ENCODE results near the gene LDLRAD2. TPM values are rescaled to one million over a fixed set of nuclear protein-coding genes. Genes with fewer than 3 reads are reported as not detected.

The LDLRAD2 gene
- total RNA-seq, 4 donors from 2014 or later, result not detected

- DNase-seq, result no peak
- H3K36me3 ChIP-seq, result peaks cover 0 to 84% of the 10 kb centered on the region in 2 donors
- in situ Hi-C loops (cut with MboI; ENCODE audit: low sequenced_read_pairs in 4 of 4) (no loop called here), intact Hi-C loops (cut with DNase I; ENCODE audit: low total_unique reads) (no loop called here)
- peaks cover 4% of the 10 kb centered on the region in 2 donors for H3K4me1 ChIP-seq
- no peaks in the 10 kb centered on the region for H3K9me3 ChIP-seq
- no peaks in the 10 kb centered on the region for H3K27me3 ChIP-seq
- no peak overlapping the region for H3K27ac ChIP-seq
- no peak overlapping the region for H3K4me3 ChIP-seq
- TF ChIP-seq CTCF (IDR thresholded peaks at IDR 0.05 in 4 of 5, conservative IDR thresholded peaks at IDR 0.05 in 1 of 5), result no peak
- no peak for ATAC-seq
Observed at GRCh38 chr1:21847223-21848205, 35.4 kb downstream of the LDLRAD2 start.

- intact Hi-C loops (cut with DNase I; ENCODE audit: low total_unique reads), result no loop called here
- no peak overlapping the region for H3K27ac ChIP-seq
- no peaks in the 10 kb centered on the region for H3K9me3 ChIP-seq
- no peaks in the 10 kb centered on the region for H3K27me3 ChIP-seq
- TF ChIP-seq CTCF (IDR thresholded peaks at IDR 0.05 in 4 of 5, conservative IDR thresholded peaks at IDR 0.05 in 1 of 5), result no peak
- no peak for TF ChIP-seq POLR2A (IDR thresholded peaks at IDR 0.05)
- peaks cover 0 to 81% of the 10 kb centered on the region in 2 donors for H3K36me3 ChIP-seq
- no peak for ATAC-seq
- no peak for DNase-seq
- H3K4me1 ChIP-seq, result peaks cover 4% of the 10 kb centered on the region in 2 donors
- H3K4me3 ChIP-seq, result no peak overlapping the region
- in situ Hi-C loops (cut with MboI; ENCODE audit: low sequenced_read_pairs in 4 of 4), result no loop called here
Observed at GRCh38 chr1:21848524-21849174, 36.6 kb downstream of the LDLRAD2 start.

GRCh38 chr1:21849909-21850576 is 38.0 kb downstream of the LDLRAD2 start:
- in situ Hi-C loops (cut with MboI; ENCODE audit: low sequenced_read_pairs in 4 of 4), result loop anchor here in 2 of 4 donors (25.0 kb wide), 1 partner anchor 112 kb away; no protein-coding TSS in a partner anchor
- TF ChIP-seq POLR2A (IDR thresholded peaks at IDR 0.05), result no peak
- TF ChIP-seq CTCF (IDR thresholded peaks at IDR 0.05 in 4 of 5, conservative IDR thresholded peaks at IDR 0.05 in 1 of 5), result no peak
- H3K4me3 ChIP-seq, result no peak overlapping the region
- DNase-seq (no peak), ATAC-seq (no peak)
- H3K9me3 ChIP-seq, result no peaks in the 10 kb centered on the region
- H3K36me3 ChIP-seq, result peaks cover 0 to 81% of the 10 kb centered on the region in 2 donors
- H3K27me3 ChIP-seq, result no peaks in the 10 kb centered on the region
- no peak overlapping the region for H3K27ac ChIP-seq
- intact Hi-C loops (cut with DNase I; ENCODE audit: low total_unique reads), result no loop called here
- peaks cover 4% of the 10 kb centered on the region in 2 donors for H3K4me1 ChIP-seq

- Histone ChIP-seq H3K27me3 (no peaks in the 10 kb centered on the region), H3K4me3 (no peak overlapping the region), H3K9me3 (no peaks in the 10 kb centered on the region), H3K36me3 (peaks cover 0 to 88% of the 10 kb centered on the region in 2 donors), H3K4me1 (no peaks in the 10 kb centered on the region), H3K27ac (no peak overlapping the region)
- in situ Hi-C loops (cut with MboI; ENCODE audit: low sequenced_read_pairs in 4 of 4) (loop anchor here in 2 of 4 donors (25.0 kb wide), 1 partner anchor 111 kb away; no protein-coding TSS in a partner anchor), intact Hi-C loops (cut with DNase I; ENCODE audit: low total_unique reads) (no loop called here)
- DNase-seq (no peak), ATAC-seq (no peak)
- no peak for TF ChIP-seq CTCF (IDR thresholded peaks at IDR 0.05 in 4 of 5, conservative IDR thresholded peaks at IDR 0.05 in 1 of 5)
- TF ChIP-seq POLR2A (IDR thresholded peaks at IDR 0.05), result no peak
Observed at GRCh38 chr1:21851430-21852250, 39.6 kb downstream of the LDLRAD2 start.

Measured in gastrocnemius medialis (tissue), 4 donors.